Fibroblast of the aortic adventitia (primary cell): Measurements from ENCODE around the gene TRABD2A. TPM values are rescaled to one million over a fixed set of nuclear protein-coding genes. Genes with fewer than 3 reads are reported as not detected.
"Not testable (repeated sequence)": the region's sequence is repeated elsewhere in the genome, so short reads cannot be mapped to it uniquely, and the experiment has no call there.

Experiments used
- DNase-seq: peaks from one replicate; pipeline ENCODE4 v3.0.0-alpha.2; 2010; ENCODE audit warnings: low read depth
- H3K4me3 ChIP-seq: 2 replicates; pipeline ENCODE4 v1.5.1; 2011; ENCODE audit warnings: low read depth, mild to moderate bottlenecking, control low read depth, low read length, moderate library complexity
- total RNA-seq: library from RNA; depleted of rRNA; stranded (reverse); fragments of >200 nt; gene quantifications from 2 replicates; pipeline ENCODE4 v1.2.3, GENCODE V29; 2012; ENCODE audit warnings: low replicate concordance
- TF ChIP-seq, protein P1 (sequence below): IDR thresholded peaks from 2 replicates; pipeline ENCODE4 v1.5.1; 2011; ENCODE audit warnings: mild to moderate bottlenecking, low read length, control low read depth, inconsistent platforms; ENCODE audit not compliant: insufficient read depth

Gene TRABD2A
- total RNA-seq, 1 donor: 1.6 TPM

- TF ChIP-seq, protein P1, sequence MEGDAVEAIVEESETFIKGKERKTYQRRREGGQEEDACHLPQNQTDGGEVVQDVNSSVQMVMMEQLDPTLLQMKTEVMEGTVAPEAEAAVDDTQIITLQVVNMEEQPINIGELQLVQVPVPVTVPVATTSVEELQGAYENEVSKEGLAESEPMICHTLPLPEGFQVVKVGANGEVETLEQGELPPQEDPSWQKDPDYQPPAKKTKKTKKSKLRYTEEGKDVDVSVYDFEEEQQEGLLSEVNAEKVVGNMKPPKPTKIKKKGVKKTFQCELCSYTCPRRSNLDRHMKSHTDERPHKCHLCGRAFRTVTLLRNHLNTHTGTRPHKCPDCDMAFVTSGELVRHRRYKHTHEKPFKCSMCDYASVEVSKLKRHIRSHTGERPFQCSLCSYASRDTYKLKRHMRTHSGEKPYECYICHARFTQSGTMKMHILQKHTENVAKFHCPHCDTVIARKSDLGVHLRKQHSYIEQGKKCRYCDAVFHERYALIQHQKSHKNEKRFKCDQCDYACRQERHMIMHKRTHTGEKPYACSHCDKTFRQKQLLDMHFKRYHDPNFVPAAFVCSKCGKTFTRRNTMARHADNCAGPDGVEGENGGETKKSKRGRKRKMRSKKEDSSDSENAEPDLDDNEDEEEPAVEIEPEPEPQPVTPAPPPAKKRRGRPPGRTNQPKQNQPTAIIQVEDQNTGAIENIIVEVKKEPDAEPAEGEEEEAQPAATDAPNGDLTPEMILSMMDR: no peak
- DNase-seq: no peak
- H3K4me3 ChIP-seq: no peak overlapping the region
Measured at GRCh38 chr2:84776011-84776410, 104.9 kb downstream of the TRABD2A start.

DNA sequence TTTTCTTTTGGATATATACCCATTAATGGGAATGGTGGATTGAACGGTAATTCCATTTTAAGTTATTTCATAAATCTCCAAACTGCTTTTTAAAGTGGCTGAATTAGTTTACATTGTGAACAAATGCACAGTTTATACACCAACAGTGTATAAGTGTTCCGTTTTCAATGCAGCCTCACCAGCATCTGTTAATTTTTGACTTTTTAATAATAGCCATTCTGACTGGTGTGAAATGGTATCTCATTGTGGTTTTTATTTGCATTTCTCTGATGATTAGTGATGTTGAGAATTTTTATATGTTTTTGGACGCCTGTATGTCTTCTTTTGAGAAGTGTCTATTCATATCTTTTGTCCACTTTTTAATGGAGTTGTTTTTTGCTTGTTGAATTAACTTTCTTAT, 107.3 kb downstream of the TRABD2A start:
- not testable (repeated sequence) for H3K4me3 ChIP-seq, DNase-seq

Other genes starting within 250 kb of the TRABD2A start
- 3,849 and 4,291 TPM in 2 replicates for gene TMSB10, start 24.6 kb upstream of the TRABD2A start, total RNA-seq
- 28.5 and 64.5 TPM in 2 replicates for gene KCMF1, start 90.1 kb upstream of the TRABD2A start, total RNA-seq